Measurements from ENCODE around the gene CMTM6. TPM values are rescaled to one million over a fixed set of nuclear protein-coding genes. Genes with fewer than 3 reads are reported as not detected.

Gene CMTM6
- total RNA-seq, 1 donor from 2014 or later, result 37.5 TPM

Small RNA genes within 50 kb of the gene (microRNA-seq; reads per million reads assigned to microRNA genes)
- gene MIR548AY, result not detected

Other genes with a start within 250 kb of the CMTM6 start
- gene CMTM7, start 111.0 kb downstream of the CMTM6 start, total RNA-seq (ENCODE audit: low replicate concordance), result 8.2 and 20.4 TPM in 2 replicates
- gene DYNC1LI1, start 68.0 kb upstream of the CMTM6 start, total RNA-seq (ENCODE audit: low replicate concordance), result 23.8 and 35.9 TPM in 2 replicates
- 41.6 and 42.8 TPM in 2 replicates for gene CNOT10, start 182.3 kb upstream of the CMTM6 start, total RNA-seq (ENCODE audit: low replicate concordance)